ENCODE measurements around the gene RUVBL1.

GRCh38 chr3:128153156-128154041 lies 29.8 kb upstream of the RUVBL1 start, which contains the start of gene EEFSEC:
- TF ChIP-seq CTCF (conservative IDR thresholded peaks at IDR 0.05; ENCODE audit: low read depth, low read length) (no peak), EZH2 (IDR thresholded peaks at IDR 0.05; ENCODE audit: low read length, unreplicated experiment) (no peak)

Data from PC-3 (cell line).